Measurements from ENCODE around the gene EPHB2. TPM values are rescaled to one million over a fixed set of nuclear protein-coding genes. Genes with fewer than 3 reads are reported as not detected.
A peak's percentile ranks its signal among the peaks of the same experiment; 100 is the strongest.
"Not testable (repeated sequence)": the region's sequence is repeated elsewhere in the genome, so short reads cannot be mapped to it uniquely, and the experiment has no call there.

EPHB2 gene
- total RNA-seq: 62.0 and 88.5 TPM in 2 replicates

DNA sequence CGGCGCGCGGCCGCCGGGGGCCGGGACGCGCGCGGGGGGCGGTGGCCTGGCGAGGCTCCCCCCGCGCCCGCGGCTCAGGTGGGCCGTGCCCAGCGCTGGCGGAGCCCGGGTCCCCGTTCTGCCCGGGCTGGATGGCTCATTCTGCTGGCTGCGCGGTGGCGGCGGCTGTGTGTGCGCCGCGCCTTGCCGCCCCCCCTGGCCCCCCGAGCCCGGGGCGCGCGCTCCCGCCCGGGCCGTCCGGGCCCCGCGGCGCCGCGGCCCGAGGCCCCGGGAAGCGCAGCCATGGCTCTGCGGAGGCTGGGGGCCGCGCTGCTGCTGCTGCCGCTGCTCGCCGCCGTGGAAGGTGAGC, at the start of gene EPHB2:
Gene EPHB2, plus strand, starts transcription at position 139 of the 349 bp plus-strand sequence. Its CDS starts 144 bp downstream, at position 283.
- DNase-seq (ENCODE audit: low read depth, low spot score): no peak

DNA sequence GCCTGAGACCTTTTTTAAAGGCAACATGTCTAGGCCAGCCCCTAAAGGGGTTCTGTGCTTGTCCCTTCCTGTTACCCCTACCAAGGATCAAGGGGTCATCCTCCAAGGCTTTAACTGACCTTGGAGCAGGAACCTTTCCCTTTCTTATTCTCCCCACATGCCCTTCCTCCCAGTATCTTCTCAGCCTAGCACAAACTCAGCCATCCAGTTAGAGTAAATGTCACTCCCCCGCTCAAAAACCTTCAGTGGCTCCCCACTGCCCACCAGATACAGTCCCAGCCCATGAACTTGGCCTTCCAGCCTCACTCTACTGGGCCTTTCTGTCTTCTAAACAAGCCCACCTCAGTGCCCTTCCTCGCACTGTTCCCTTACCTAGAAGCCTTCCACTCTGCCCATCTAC, 48.8 kb upstream of the EPHB2 start:
- no peak for DNase-seq (ENCODE audit: low read depth, low spot score)

DNA sequence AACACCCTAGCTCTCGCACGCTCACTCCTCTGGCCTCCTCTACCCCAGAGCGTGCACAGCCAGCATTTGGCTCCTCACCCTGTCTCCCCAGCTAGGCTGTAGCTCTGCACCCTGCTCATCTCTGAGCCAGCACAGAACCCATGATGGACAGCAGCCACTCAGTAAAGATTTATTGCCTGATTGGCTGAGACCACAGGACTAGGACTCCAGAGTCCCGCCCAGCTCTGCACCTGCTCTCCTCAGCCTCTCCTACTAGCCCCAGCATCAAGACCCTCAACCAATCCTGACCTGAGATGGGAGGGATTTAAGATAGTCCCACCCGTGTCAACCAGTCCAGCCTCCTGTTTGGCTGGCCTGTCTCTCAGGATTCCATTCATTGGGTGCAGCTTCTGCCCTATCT, 48.3 kb upstream of the EPHB2 start:
- no peak for DNase-seq (ENCODE audit: low read depth, low spot score)

DNA sequence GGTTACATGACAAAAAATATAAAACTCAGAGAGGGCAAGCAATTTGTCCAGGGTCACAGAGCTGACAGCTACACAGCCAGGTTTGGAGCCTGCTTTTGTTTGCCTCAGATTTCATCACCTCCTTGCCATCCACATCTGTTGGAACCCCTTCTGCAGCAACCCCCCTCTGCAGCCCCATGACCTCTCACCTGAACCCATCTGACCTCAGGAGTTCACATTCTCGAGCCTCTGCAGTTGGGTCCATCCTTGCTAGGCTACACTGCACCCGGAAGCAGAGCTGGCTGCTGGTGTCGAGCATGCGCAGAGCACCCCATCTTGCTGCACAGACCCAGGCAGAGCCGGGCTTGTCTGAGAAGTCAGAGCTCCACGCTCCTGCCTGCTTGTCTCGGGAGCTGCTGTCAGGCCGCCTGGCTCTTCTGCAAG, 47.6 kb upstream of the EPHB2 start:
- no peak for DNase-seq (ENCODE audit: low read depth, low spot score)

DNA sequence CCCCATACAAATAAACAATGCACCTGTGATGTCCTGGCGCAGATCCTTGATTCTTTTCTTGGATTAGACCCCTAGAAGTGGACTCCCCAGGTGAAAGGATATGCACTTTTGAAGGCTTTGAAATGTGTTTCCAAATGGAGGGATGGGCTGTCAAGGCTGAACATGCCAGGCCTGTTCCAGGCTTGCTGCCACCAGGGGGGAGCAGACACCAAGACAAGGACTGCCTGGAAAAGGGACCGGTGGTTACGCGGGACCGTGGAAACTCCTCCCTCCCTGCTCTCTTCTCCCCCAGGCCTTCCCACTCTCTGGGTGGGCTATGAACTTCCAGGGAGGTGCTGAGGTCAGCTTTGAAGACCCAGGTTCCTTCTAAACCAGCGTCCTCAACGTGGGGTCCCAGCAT, 44.9 kb upstream of the EPHB2 start:
- DNase-seq (ENCODE audit: low read depth, low spot score): no peak

DNA sequence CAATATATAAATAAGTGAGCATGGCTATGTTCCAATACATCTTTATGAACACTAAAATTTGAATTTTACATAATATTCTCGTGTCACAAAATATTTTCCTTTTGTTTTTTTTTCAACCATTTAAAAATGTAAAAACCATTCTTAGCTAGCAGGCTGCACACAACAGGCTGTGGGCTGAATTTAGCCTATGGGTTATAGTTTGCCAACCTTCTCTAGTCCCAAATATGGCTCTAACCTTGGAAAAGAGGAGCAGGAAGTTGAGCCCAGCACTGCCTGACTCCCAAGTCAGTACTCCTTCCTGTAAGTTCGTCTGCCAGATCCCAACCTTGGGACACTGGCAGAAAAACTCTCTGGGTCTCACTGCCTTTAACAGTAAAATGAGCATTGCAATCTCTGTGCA, 44.2 kb upstream of the EPHB2 start:
- DNase-seq (ENCODE audit: low read depth, low spot score): no peak

GRCh38 chr1:22668840-22669239, 41.8 kb upstream of the EPHB2 start:
- DNase-seq (ENCODE audit: low read depth, low spot score): not testable (repeated sequence)

DNA sequence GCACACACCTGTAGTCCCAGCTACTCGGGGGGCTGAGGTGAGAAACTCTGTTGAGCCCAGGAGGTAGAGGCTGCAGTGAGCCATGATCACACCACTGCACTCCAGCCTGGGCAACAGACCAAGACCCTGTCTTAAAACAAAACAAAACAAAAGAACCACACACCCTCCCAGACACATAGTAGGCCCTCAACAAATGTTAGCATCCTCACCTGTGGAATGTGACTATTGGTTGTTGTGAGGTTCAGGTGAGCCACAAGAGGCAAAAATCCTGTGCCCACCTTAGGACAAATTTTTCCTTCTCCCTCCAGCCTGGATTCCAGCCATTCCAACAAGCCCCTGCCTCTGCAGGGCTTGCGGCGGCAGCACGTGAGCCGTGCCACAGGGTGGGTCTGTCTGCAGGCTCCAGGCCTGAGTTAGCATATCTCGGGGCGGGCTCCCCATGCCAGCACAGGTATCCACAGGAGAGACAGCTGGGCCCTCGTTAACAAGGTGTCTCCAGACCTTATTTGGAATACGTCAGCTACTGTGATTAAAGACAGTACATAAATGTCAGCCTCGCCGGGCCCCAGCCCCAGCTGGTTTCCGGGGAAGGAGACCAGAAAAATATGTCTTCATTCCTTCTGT, 40.2 kb upstream of the EPHB2 start:
- no peak for DNase-seq (ENCODE audit: low read depth, low spot score)

DNA sequence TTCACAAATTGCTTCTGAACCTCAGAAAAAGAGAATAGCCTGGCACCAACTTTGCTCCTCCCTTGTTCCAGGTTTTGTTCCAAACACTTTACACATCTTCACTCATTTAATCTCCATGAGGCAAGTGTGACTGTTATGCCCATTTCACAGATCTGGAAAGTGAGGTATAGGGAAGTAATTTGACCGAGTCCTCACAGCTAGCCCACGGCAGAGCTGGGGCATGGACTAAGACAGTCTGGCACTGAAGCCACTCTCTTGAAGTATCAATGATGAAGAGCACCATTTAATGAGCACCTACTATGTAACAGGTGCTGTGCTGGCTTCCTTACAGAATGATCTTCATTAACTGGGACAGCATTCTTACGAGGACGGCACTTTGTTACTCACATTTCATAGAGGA, 38.6 kb upstream of the EPHB2 start:
- no peak for DNase-seq (ENCODE audit: low read depth, low spot score)

DNA sequence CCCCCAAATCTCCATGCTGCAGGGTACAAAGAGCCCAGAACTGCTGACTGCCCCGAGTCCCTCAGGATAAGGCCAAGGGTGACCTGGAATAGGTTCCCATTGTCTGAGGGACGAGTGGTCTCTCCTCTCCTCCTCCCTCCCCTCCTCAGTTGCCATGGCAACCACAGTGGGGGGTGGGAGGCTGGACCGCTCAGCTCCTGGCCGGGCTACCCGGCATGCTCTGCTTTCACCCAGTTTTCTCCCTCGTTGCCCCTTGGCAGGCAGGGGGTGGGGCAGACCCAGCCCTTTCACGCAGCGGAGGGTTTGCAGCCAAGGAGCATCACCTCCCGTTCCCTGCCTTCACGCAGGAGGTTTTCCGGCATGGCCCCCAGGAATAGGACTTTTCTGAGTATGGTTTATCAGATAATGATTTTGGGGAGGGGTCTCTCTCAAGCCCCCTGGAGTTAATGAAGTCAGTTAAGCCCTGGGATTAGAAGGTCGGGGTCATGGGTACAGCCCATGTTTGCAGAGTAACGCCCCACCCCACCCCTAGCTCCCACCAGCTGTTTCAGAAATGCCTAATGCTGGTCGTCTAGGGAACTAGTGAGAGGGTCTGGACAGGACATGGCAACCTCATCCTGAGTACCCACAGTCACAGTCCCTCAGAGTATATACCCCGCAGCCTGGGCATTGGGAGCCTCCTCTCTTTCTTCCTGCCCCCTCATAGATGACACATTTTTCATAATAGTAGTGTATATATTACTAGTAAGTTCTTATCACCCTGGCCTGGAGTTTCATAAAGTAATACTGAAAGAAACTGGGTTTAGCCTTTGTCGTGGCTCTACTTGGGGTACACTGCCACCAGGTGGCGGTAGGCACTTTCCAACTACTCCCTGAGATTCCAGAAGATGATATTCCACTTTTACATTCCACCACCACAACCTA, 36.9 kb upstream of the EPHB2 start:
- peak; percentile 45 for DNase-seq (ENCODE audit: low read depth, low spot score)

DNA sequence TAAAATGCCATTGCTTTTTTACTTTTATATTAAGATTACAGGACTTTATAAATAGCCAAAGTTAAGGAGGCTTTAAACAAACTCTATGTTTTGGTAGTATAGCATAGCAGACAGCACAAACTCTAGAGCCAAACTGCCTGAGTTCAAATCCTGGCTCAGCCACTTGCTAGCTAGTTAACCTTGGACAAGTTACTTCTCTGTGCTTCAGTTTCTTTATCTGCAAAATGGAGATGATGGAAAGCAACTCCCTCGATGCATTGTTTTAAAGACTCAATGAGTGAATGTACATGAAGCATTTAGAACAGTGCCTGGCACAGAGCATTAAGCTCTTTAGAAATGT, 36.3 kb upstream of the EPHB2 start:
- no peak for DNase-seq (ENCODE audit: low read depth, low spot score)

DNA sequence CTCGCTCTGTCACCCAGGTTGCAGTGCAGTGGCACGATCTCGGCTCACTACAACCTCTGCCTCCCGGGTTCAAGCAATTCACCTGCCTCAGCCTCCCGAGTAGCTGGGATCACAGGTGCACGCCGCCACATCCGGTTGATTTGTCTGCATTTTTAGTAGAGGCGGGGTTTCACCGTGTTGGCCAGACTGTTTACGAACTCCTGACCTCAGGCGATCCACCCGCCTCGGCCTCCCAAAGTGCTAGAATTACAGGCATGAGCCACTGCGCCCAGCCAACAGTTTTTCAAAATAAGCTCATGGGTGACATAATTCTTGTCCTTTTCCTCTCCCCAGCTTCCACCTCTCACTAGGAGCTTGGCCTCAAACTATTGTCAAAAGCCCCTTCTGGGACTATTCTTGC, 34.5 kb upstream of the EPHB2 start:
- not testable (repeated sequence) for DNase-seq (ENCODE audit: low read depth, low spot score)

DNA sequence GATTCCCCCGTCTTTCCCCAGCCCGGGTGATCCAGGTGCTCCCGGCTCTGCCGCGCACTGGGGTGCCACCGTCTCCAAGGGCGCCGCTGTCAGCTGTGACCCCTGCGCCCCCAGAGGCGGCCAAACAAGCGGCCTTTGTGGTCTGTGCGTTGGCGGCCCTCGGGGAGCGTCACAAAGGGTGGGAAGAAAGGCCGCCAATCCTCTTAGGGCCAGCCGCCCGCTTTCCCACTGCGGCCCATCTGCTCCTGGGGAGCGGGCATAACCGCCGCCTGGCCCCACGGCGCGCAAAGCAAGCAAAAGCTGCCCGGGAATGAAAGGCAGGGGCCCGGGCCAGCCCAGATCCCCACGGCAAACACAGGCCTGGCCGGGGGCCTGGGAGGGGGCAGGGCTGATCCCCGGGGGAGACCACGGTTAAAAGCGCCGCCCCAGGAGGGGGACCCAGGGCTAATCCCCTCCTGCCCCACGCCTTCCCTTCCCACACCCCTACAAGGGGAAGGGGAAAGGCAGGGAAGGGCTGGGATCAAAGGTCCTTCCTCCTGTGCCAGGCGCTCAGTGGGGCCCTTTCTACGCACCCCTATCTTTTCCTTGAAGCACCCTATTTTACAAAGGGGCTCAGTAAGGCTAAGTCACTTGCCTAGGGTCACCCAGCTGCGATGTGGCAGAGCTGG, 33.6 kb upstream of the EPHB2 start:
- no peak for DNase-seq (ENCODE audit: low read depth, low spot score)

- peak; percentile 52 for DNase-seq (ENCODE audit: low read depth, low spot score)
Observed at GRCh38 chr1:22677931-22678896, 32.4 kb upstream of the EPHB2 start.

DNA sequence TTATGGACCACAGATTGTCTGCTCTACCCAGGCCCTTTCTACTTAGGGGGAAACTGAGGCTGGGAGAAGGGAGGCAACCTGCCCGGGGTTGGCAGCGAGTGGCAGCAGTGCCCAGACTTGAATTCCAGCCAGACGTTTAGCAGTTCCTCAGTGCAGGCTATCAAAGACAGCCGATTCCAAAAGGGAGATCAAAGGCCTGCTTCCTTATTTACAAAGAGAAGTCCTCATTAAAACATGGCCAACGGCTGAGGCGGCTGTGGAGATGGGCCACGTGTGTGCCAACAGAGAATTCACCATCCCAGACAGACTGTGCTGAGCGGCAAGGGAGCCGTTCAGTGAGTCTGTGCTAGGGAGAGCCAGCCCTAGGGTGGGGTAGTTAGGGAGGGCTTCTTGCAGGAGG, 29.9 kb upstream of the EPHB2 start:
- DNase-seq (ENCODE audit: low read depth, low spot score): no peak

DNA sequence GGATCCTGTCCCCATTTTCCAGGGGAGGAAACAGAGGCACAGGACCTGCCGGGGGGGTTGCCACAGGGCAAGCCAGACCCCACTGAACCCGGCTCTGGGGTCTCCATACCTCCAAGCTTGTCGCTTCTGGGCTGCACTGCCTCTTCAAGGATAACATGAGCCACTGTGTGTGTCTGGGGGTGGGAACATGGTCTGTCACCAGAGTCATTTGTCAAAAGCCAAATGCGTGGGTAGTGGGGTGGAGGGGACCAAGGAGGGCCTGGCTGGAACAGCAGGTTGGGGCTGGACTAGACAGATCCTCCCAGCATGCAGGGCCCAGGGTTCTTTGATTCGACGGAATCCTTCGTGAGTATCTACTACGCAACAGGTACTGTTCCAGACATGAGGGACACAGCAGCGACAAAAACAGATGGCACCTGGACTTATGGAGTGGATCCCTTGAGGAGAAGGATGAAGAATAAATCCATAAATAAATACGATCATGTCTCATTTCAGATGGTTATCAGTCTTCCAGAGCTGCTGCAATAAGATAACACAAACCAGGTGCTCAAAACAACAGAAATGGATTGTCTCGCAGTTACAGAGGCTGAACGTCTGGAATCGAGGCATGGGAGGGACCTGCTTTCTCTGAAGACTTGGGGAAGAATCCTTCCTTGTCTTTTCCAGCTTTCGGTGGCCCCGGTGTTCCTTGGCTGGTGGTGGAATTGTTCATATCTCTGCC, 28.9 kb upstream of the EPHB2 start:
- no peak for DNase-seq (ENCODE audit: low read depth, low spot score)

- DNase-seq (ENCODE audit: low read depth, low spot score): no peak
Observed at GRCh38 chr1:22683547-22683946, 27.1 kb upstream of the EPHB2 start.

GRCh38 chr1:22685591-22686059, 25.0 kb upstream of the EPHB2 start:
- DNase-seq (ENCODE audit: low read depth, low spot score): no peak

DNA sequence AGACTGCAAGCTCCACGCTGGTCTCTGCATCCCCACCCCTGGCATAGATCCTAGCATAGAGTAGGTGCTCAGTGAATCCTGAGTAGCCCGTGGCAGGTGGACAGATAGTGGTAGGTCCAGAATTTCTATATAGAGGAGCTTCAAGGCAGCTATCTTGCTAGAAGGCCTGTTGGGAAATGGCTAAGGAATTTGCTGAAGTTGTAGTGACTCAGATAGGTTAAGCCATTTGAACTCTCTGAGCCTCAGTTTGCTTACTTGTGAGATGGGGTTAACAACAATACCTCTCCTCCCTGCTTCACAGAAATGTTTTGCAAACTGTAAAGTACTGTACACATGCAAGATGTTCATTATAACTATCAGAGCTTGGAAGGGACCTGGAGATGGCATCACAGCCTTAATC, 23.4 kb upstream of the EPHB2 start:
- no peak for DNase-seq (ENCODE audit: low read depth, low spot score)

DNA sequence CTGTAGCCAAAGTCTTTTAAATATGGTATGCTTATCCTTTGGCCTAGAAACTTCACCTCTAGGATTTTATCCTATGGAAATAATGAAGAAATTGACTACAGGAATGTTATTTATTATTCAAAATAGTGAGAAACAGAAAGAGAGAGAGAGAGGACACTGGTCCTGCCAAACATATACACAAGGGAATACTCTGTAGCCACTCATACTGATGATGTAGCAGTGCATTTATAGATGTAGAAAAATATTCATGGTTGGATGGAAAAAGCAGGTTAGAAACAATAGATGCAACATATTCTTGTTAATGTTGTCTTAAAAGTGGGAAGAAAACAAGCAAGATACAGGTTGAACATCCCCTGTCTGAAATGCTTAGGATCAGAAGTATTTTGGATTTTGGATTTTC, 22.2 kb upstream of the EPHB2 start:
- DNase-seq (ENCODE audit: low read depth, low spot score): no peak

DNA sequence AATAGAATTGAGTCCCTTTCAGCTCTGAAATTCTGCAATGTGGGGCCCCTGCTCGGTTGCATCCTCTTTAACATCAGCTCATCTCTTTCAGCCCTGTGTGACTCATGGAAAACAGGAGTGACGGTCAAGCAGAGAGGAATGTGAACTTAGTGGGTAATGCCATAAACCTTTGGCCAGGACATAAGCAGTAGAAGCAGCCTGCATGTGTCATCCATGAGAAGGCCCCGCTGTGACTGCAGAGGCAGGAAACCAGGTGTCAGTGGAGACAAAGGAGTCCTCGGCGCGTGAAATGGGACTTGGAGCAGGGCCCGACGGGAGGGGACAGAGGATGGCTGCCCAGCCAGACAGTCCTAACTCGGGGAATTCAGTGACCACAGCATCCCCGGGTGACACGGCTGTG, 21.1 kb upstream of the EPHB2 start:
- DNase-seq (ENCODE audit: low read depth, low spot score): no peak
